ENCODE data around the gene SSH2. TPM values are rescaled to one million over a fixed set of nuclear protein-coding genes. Genes with fewer than 3 reads are reported as not detected.

SSH2 gene
- total RNA-seq, 5 donors from 2014 or later (not counting 1 experiment from before 2014, with no cell fraction given) = 76.2 to 115 (median 82.7) TPM

DNA sequence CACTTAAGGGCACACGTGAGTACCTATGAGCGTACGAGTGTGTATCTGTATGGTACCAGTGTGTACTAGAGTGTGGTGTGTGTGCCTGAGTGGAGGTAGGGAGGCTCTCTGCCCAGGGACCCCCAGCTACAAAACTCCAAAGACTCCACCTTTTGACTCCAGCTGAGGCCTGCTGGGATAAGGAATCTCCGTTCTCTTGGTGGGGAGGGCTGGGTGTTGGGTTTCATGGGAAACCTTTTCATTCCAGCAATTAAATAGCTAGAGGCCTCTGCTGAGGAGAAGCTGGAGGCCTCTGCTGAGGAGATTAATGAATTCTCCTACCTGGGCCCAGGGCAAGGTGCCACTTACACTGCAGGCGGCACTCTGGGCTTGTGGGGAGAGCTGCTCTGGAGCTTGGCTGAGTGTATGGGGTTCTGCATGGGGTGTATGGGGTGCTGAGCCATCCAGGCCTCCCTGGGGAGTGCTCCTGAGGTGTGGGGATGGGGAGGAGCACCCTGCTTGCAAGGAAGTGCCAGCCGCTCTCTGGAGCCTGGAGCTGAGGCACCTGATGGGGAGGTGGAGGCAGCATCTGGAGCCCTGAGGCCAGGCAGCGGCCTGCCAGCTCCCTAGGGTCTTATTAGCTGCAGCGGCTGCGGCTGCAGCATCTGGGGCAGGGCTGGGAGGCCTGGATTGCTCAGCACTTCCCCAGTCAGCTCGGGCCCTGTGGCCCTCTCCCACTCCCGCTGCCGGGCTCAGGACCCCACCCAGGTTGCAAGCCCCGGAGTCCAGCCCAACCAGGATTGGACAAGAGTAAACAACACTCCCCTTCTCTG, 332.5 kb downstream of the SSH2 start:
- H3K4me1 ChIP-seq (ENCODE audit: control insufficient read depth in 1 of 2, extremely low read depth in 1 of 2, insufficient read depth in 2 of 2, low read length in 2 of 2) = peaks cover 5 to 17% of the 10 kb centered on the region in 2 experiments
- 90% methylated on average over 5 of the region's 13 CpGs for WGBS (ENCODE audit: insufficient coverage)
- H3K4me3 ChIP-seq (ENCODE audit: control insufficient read depth in 1 of 2, extremely low read depth in 1 of 2, low read length in 1 of 2) = no peak overlapping the region
- no peaks in the 10 kb centered on the region for H3K36me3 Mint-ChIP-seq
- no peak for ATAC-seq (replicated peaks in 1 of 4)
- H3K27me3 Mint-ChIP-seq = no peaks in the 10 kb centered on the region
- H3K27ac Mint-ChIP-seq = no peak overlapping the region
- H3K27me3 ChIP-seq (replicated peaks in 1 of 2; ENCODE audit: control insufficient read depth in 2 of 2, extremely low read depth in 1 of 2, insufficient read depth in 2 of 2, low read length in 1 of 2) = peaks cover 0 to 21% of the 10 kb centered on the region in 2 experiments
- no peaks in the 10 kb centered on the region for H3K9me3 Mint-ChIP-seq
- H3K9me3 ChIP-seq = no peaks in the 10 kb centered on the region
- POLR2A ChIA-PET = no interaction called here
- CTCF ChIA-PET = interaction anchor here (0.6 kb wide), 2 partner anchors 19 to 74 kb away, joined by 3 to 8 read pairs; no protein-coding TSS in a partner anchor
- H3K4me1 Mint-ChIP-seq = peaks cover 0 to 7% (median 6%) of the 10 kb centered on the region in 3 donors
- H3K4me3 Mint-ChIP-seq = no peak overlapping the region
- H3K36me3 ChIP-seq (ENCODE audit: control insufficient read depth in 2 of 2, extremely low read depth in 1 of 2, insufficient read depth in 1 of 2, low read length in 1 of 2) = no peaks in the 10 kb centered on the region
- no peak for DNase-seq
- H3K27ac ChIP-seq (ENCODE audit: low read length) = no peak overlapping the region

DNA sequence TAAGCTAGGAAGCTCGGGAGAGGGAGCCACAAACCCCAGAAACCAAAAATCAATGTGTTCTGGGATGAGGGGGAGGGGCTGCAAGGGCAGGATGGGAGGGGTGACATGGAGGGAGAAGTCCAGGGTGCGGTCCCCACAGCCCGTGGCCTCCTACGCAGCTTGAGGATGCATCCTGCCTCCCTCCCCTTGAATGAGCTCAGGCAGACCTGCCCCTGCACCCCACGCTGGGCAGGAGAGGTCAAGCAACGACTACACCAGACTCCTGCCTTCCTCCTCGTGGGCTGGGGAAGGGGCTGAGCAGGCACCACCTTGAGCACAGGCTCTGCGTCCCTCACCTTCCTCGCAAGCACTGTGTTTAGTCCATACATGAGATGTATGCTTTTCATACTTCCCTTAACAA, 333.2 kb downstream of the SSH2 start:
- H3K4me3 ChIP-seq (ENCODE audit: control insufficient read depth in 1 of 2, extremely low read depth in 1 of 2, low read length in 1 of 2) = no peak overlapping the region
- POLR2A ChIA-PET = no interaction called here
- no peaks in the 10 kb centered on the region for H3K9me3 Mint-ChIP-seq
- no peak overlapping the region for H3K27ac Mint-ChIP-seq
- CTCF ChIA-PET = interaction anchor here in 1 of 2 donors (0.6 kb wide), 1 partner anchor 19 kb away, joined by 3 read pairs; no protein-coding TSS in a partner anchor
- peaks cover 4 to 15% (median 14%) of the 10 kb centered on the region in 3 donors for H3K4me1 Mint-ChIP-seq
- DNase-seq (no peak), ATAC-seq (replicated peaks in 1 of 4) (no peak)
- no peaks in the 10 kb centered on the region for H3K27me3 Mint-ChIP-seq
- H3K36me3 Mint-ChIP-seq = no peaks in the 10 kb centered on the region
- 88% methylated on average over 8 of the region's 9 CpGs for WGBS (ENCODE audit: insufficient coverage)
- no peak overlapping the region for H3K27ac ChIP-seq (ENCODE audit: low read length)
- no peaks in the 10 kb centered on the region for H3K9me3 ChIP-seq
- peaks cover 0 to 21% of the 10 kb centered on the region in 2 experiments for H3K27me3 ChIP-seq (replicated peaks in 1 of 2; ENCODE audit: control insufficient read depth in 2 of 2, extremely low read depth in 1 of 2, insufficient read depth in 2 of 2, low read length in 1 of 2)
- H3K4me3 Mint-ChIP-seq = no peak overlapping the region
- H3K4me1 ChIP-seq (ENCODE audit: control insufficient read depth in 1 of 2, extremely low read depth in 1 of 2, insufficient read depth in 2 of 2, low read length in 2 of 2) = peaks cover 11 to 25% of the 10 kb centered on the region in 2 experiments
- H3K36me3 ChIP-seq (ENCODE audit: control insufficient read depth in 2 of 2, extremely low read depth in 1 of 2, insufficient read depth in 1 of 2, low read length in 1 of 2) = no peaks in the 10 kb centered on the region

DNA sequence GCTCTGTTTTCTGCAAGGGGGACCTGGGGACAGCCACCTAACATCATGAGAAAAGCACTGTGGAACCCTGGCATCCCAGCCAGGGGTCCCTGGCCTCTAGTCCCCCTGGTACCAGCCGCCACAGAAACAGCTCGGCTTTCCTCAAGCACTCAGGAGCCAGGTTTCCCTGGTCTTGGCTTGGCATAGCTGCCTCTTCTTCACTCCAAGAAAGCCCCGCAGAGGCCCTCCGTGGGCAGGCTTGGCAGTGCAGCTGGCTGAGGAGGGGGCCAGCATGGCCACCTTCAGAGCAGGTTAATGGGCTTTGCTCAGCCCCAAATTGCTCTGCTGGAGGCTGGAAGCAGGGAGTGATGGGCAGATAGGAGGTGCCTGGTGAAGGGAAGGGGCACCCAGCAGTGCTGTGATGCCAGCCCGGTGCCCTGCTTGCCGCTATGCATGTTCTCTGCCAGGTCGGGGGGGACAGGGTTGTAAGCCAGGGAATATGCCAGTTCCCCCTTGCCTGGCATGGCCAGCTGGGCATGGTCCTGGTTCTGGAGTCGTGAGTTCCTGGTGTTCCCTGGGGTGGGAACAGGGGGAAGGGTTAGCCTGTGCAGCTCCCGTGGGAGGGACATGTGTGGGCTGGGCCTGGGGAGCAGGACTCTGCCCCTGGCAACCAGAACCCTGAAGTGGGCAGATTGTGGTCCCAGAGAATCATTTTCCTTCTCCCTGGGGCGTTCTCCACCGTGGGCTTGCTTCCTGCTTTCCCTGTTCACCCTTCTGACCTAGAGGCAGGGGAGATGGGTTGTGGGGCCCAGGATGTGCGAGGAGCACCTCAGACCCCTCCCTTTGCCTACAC, 333.9 kb downstream of the SSH2 start:
- no peaks in the 10 kb centered on the region for H3K36me3 ChIP-seq (ENCODE audit: control insufficient read depth in 2 of 2, extremely low read depth in 1 of 2, insufficient read depth in 1 of 2, low read length in 1 of 2)
- ATAC-seq (replicated peaks in 1 of 4) = no peak
- no peaks in the 10 kb centered on the region for H3K27me3 Mint-ChIP-seq
- H3K27me3 ChIP-seq (replicated peaks in 1 of 2; ENCODE audit: control insufficient read depth in 2 of 2, extremely low read depth in 1 of 2, insufficient read depth in 2 of 2, low read length in 1 of 2) = peaks cover 0 to 21% of the 10 kb centered on the region in 2 experiments
- no peak overlapping the region for H3K27ac Mint-ChIP-seq
- no peaks in the 10 kb centered on the region for H3K9me3 Mint-ChIP-seq
- H3K9me3 ChIP-seq = no peaks in the 10 kb centered on the region
- 92% methylated on average over 8 of the region's 12 CpGs for WGBS (ENCODE audit: insufficient coverage)
- DNase-seq = no peak
- no peaks in the 10 kb centered on the region for H3K36me3 Mint-ChIP-seq
- CTCF ChIA-PET = no interaction called here
- H3K4me3 Mint-ChIP-seq = no peak overlapping the region
- no peak overlapping the region for H3K4me3 ChIP-seq (ENCODE audit: control insufficient read depth in 1 of 2, extremely low read depth in 1 of 2, low read length in 1 of 2)
- no peak overlapping the region for H3K27ac ChIP-seq (ENCODE audit: low read length)
- H3K4me1 Mint-ChIP-seq = peaks cover 11 to 21% (median 20%) of the 10 kb centered on the region in 3 donors
- POLR2A ChIA-PET = interaction anchor here in 1 of 2 donors (0.6 kb wide), 1 partner anchor 137 kb away, joined by 3 read pairs; no protein-coding TSS in a partner anchor
- peaks cover 16 to 31% of the 10 kb centered on the region in 2 experiments for H3K4me1 ChIP-seq (ENCODE audit: control insufficient read depth in 1 of 2, extremely low read depth in 1 of 2, insufficient read depth in 2 of 2, low read length in 2 of 2)

DNA sequence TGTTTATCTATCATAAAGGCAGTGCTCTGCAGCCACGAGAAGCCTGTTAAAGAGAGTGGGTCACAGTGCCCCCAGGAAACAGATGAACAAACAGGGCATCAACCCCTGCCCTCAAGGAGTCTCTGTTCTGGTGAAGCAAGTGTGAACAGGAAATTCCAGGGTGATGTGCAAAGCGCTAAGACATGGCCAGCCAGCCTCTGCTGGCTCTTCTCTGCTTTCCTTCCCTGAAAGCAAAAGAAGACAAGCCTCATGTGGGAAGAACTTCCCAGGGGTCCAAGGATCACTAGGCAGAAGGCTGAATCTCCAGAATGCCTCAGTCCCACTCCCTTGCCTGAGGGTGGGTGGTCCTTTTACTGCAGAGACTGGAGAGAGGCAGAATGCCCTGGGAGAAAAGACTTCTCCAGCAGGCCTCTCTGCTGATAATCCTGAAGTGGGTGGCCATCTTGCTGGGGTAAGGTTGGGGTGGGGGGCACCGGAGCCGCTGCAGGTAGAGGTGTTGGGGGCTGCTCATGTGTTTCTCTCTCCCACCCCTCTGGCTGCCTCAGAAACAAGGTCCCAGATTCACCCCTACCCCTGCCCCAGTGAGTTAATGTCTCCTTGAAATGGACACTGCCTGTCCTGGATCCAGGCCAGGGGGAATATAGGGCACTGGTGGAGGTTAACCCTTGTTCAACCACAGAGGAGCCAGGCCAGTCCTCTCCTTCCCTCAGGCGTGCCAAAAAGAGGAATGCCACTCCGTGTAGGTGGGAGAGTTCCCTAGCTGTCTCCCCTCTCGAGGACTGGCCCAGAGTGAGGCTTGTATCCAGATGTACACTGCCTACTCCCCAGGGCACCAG, 334.7 kb downstream of the SSH2 start:
- DNase-seq (no peak), ATAC-seq (replicated peaks in 1 of 4) (no peak)
- H3K27ac Mint-ChIP-seq = no peak overlapping the region
- H3K27ac ChIP-seq (ENCODE audit: low read length) = no peak overlapping the region
- H3K4me3 Mint-ChIP-seq = peak overlapping the region; percentile 67 to 83 (median 72)
- ChIA-PET CTCF (interaction anchor here in 1 of 2 donors (1.3 kb wide), 1 partner anchor 15 kb away, joined by 4 read pairs; no protein-coding TSS in a partner anchor), POLR2A (interaction anchor here in 1 of 2 donors (0.6 kb wide), 1 partner anchor 136 kb away, joined by 3 read pairs; no protein-coding TSS in a partner anchor)
- peaks cover 21 to 40% of the 10 kb centered on the region in 2 experiments for H3K4me1 ChIP-seq (ENCODE audit: control insufficient read depth in 1 of 2, extremely low read depth in 1 of 2, insufficient read depth in 2 of 2, low read length in 2 of 2)
- H3K27me3 Mint-ChIP-seq = no peaks in the 10 kb centered on the region
- peaks cover 19 to 29% (median 29%) of the 10 kb centered on the region in 3 donors for H3K4me1 Mint-ChIP-seq
- 100% methylated on average over 1 of the region's 7 CpGs for WGBS (ENCODE audit: insufficient coverage)
- H3K9me3 ChIP-seq = no peaks in the 10 kb centered on the region
- no peaks in the 10 kb centered on the region for H3K9me3 Mint-ChIP-seq
- no peak overlapping the region for H3K4me3 ChIP-seq (ENCODE audit: control insufficient read depth in 1 of 2, extremely low read depth in 1 of 2, low read length in 1 of 2)
- H3K36me3 ChIP-seq (ENCODE audit: control insufficient read depth in 2 of 2, extremely low read depth in 1 of 2, insufficient read depth in 1 of 2, low read length in 1 of 2) = no peaks in the 10 kb centered on the region
- H3K27me3 ChIP-seq (replicated peaks in 1 of 2; ENCODE audit: control insufficient read depth in 2 of 2, extremely low read depth in 1 of 2, insufficient read depth in 2 of 2, low read length in 1 of 2) = peaks cover 0 to 21% of the 10 kb centered on the region in 2 experiments
- no peaks in the 10 kb centered on the region for H3K36me3 Mint-ChIP-seq

DNA sequence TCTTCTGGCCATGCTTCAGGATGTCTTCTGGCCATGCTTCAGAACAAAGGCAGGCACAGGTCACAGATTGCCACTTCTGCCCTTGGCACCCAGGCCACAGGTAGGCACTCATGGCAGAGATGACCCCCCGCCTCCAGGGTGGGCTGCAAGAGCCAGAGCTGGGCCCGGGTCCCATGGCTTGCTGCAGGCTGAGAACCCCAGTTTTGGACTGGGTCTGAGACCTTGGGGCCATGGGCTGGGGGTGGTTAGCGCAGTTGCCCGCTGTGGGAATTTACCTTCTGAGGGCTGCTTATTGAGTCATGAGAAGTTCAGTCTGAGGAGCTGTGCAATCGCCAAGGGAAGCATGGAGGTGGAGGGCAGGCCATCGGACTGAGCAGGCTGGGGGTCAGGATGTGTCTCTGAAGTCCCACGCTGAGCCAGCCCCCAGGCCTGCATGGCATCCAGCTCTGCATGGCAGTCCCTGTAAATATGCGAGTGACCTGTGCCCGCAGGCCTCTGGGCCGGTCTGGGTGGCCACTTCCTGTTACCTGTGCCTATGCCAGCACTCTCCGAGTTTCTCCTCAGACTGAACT, 335.4 kb downstream of the SSH2 start:
- CTCF ChIA-PET = interaction anchor here (0.6 to 4.4 kb wide), 3 partner anchors 14 to 922 kb away, joined by 4 to 56 read pairs (median 4); no protein-coding TSS in a partner anchor
- no peaks in the 10 kb centered on the region for H3K27me3 Mint-ChIP-seq
- H3K36me3 ChIP-seq (ENCODE audit: control insufficient read depth in 2 of 2, extremely low read depth in 1 of 2, insufficient read depth in 1 of 2, low read length in 1 of 2) = no peaks in the 10 kb centered on the region
- no peak overlapping the region for H3K27ac Mint-ChIP-seq
- H3K4me3 Mint-ChIP-seq = peak overlapping the region; percentile 67 to 83 (median 72)
- POLR2A ChIA-PET = no interaction called here
- ATAC-seq (replicated peaks in 1 of 4) (no peak), DNase-seq (no peak)
- WGBS (ENCODE audit: insufficient coverage) = 86% methylated on average over 10 of the region's 11 CpGs
- H3K4me1 ChIP-seq (ENCODE audit: control insufficient read depth in 1 of 2, extremely low read depth in 1 of 2, insufficient read depth in 2 of 2, low read length in 2 of 2) = peaks cover 27 to 47% of the 10 kb centered on the region in 2 experiments
- H3K4me1 Mint-ChIP-seq = peaks cover 24 to 35% (median 33%) of the 10 kb centered on the region in 3 donors
- H3K27ac ChIP-seq (ENCODE audit: low read length) = no peak overlapping the region
- no peaks in the 10 kb centered on the region for H3K9me3 ChIP-seq
- H3K27me3 ChIP-seq (replicated peaks in 1 of 2; ENCODE audit: control insufficient read depth in 2 of 2, extremely low read depth in 1 of 2, insufficient read depth in 2 of 2, low read length in 1 of 2) = peaks cover 0 to 21% of the 10 kb centered on the region in 2 experiments
- H3K9me3 Mint-ChIP-seq = no peaks in the 10 kb centered on the region
- no peak overlapping the region for H3K4me3 ChIP-seq (ENCODE audit: control insufficient read depth in 1 of 2, extremely low read depth in 1 of 2, low read length in 1 of 2)
- H3K36me3 Mint-ChIP-seq = no peaks in the 10 kb centered on the region
